Measurements from ENCODE around the gene HCN2. TPM values are rescaled to one million over a fixed set of nuclear protein-coding genes. Genes with fewer than 3 reads are reported as not detected.
A peak's percentile ranks its signal among the peaks of the same experiment; 100 is the strongest.

The HCN2 gene
- total and polyA plus RNA-seq, 10 of the 15 experiments (the other 5 are each of a cell fraction or from before 2014, with no cell fraction given): 0.01 to 0.54 (median 0.08) TPM; not detected in 4

- 38% methylated on average over 14 of the region's 14 CpGs for WGBS (ENCODE audit: insufficient coverage, insufficient replicate concordance, low lambda C conversion rate, missing lambda C conversion rate)
- ChIA-PET SMC1A (ENCODE audit: uncharacterized antibody, unreplicated experiment) (no interaction called here), CTCF (interaction anchor here (0.6 kb wide), 1 partner anchor 73 kb away, joined by 3 read pairs; no protein-coding TSS in a partner anchor), RAD21 (ENCODE audit: unreplicated experiment) (no interaction called here), POLR2A (no interaction called here)
- Histone ChIP-seq H3K79me2 (ENCODE audit: control insufficient read depth, insufficient read depth, low read length) (no peaks in the 10 kb centered on the region), H3K4me2 (ENCODE audit: control insufficient read depth, insufficient read depth) (no peak overlapping the region), H3K9ac (ENCODE audit: control insufficient read depth, insufficient read depth, low read length) (no peak overlapping the region), H3K9me3 (replicated peaks; ENCODE audit: control insufficient read depth, insufficient read depth, low read length) (no peaks in the 10 kb centered on the region), H3K4me1 (ENCODE audit: control insufficient read depth, insufficient read depth, low read length) (no peaks in the 10 kb centered on the region), H3K27ac (ENCODE audit: control insufficient read depth, insufficient read depth) (no peak overlapping the region), H4K20me1 (ENCODE audit: control insufficient read depth, insufficient read depth) (no peaks in the 10 kb centered on the region), H3K4me3 (no peak overlapping the region), H3K36me3 (ENCODE audit: control insufficient read depth in 2 of 2, insufficient read depth in 2 of 2, low read length in 1 of 2) (peaks cover 0 to 32% of the 10 kb centered on the region in 2 experiments; a peak in 3 of 4 replicates), H2AFZ (ENCODE audit: control insufficient read depth, low read depth, low read length) (no peak overlapping the region), H3K27me3 (replicated peaks in 1 of 2; ENCODE audit: control insufficient read depth in 2 of 2, insufficient read depth in 2 of 2, low read length in 1 of 2) (no peaks in the 10 kb centered on the region)
- BruUV-seq (replicated peaks): no TSS peak
- FAIRE-seq: no peak
- intact Hi-C loops (cut with micrococcal nuclease; ENCODE audit: unreplicated experiment) (no loop called here), in situ Hi-C loops (cut with MboI) (no loop called here)
- peak; percentile 11; the same call in 1 of the 3 replicates for ATAC-seq
- no peak for DNase-seq (ENCODE audit: low read depth, low spot score)
- TF ChIP-seq SIX5 (IDR thresholded peaks at IDR 0.05; ENCODE audit: low read depth, low read length, severe bottlenecking) (no peak), MYB (IDR thresholded peaks at IDR 0.05; ENCODE audit: borderline replicate concordance, low read depth, low read length) (no peak), RFX5 (IDR thresholded peaks at IDR 0.05; ENCODE audit: low read depth, low read length) (no peak), SPI1 (IDR thresholded peaks at IDR 0.05; ENCODE audit: borderline replicate concordance, insufficient read depth, low read depth, low read length) (no peak), ASH2L (IDR thresholded peaks at IDR 0.05; ENCODE audit: borderline replicate concordance, low read depth) (no peak), PAX8 (IDR thresholded peaks at IDR 0.05) (no peak), NRF1 (conservative IDR thresholded peaks at IDR 0.05; ENCODE audit: low read depth, low read length) (no peak), CBX5 (IDR thresholded peaks at IDR 0.05; ENCODE audit: low read depth) (no peak), CHD4 (IDR thresholded peaks at IDR 0.05) (no peak), MTA3 (IDR thresholded peaks at IDR 0.05; ENCODE audit: borderline replicate concordance, low read length) (no peak), WRNIP1 (IDR thresholded peaks at IDR 0.05; ENCODE audit: borderline replicate concordance, low read depth, low read length) (no peak), CEBPB (IDR thresholded peaks at IDR 0.05; ENCODE audit: borderline replicate concordance in 1 of 2, low read depth in 2 of 2, low read length in 2 of 2) (no peak), RUNX3 (IDR thresholded peaks at IDR 0.05; ENCODE audit: low read length) (no peak)
- TF ChIP-seq, protein P1, sequence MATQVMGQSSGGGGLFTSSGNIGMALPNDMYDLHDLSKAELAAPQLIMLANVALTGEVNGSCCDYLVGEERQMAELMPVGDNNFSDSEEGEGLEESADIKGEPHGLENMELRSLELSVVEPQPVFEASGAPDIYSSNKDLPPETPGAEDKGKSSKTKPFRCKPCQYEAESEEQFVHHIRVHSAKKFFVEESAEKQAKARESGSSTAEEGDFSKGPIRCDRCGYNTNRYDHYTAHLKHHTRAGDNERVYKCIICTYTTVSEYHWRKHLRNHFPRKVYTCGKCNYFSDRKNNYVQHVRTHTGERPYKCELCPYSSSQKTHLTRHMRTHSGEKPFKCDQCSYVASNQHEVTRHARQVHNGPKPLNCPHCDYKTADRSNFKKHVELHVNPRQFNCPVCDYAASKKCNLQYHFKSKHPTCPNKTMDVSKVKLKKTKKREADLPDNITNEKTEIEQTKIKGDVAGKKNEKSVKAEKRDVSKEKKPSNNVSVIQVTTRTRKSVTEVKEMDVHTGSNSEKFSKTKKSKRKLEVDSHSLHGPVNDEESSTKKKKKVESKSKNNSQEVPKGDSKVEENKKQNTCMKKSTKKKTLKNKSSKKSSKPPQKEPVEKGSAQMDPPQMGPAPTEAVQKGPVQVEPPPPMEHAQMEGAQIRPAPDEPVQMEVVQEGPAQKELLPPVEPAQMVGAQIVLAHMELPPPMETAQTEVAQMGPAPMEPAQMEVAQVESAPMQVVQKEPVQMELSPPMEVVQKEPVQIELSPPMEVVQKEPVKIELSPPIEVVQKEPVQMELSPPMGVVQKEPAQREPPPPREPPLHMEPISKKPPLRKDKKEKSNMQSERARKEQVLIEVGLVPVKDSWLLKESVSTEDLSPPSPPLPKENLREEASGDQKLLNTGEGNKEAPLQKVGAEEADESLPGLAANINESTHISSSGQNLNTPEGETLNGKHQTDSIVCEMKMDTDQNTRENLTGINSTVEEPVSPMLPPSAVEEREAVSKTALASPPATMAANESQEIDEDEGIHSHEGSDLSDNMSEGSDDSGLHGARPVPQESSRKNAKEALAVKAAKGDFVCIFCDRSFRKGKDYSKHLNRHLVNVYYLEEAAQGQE (IDR thresholded peaks at IDR 0.05; ENCODE audit: low read depth, low read length): no peak
- TF ChIP-seq, protein P2, sequence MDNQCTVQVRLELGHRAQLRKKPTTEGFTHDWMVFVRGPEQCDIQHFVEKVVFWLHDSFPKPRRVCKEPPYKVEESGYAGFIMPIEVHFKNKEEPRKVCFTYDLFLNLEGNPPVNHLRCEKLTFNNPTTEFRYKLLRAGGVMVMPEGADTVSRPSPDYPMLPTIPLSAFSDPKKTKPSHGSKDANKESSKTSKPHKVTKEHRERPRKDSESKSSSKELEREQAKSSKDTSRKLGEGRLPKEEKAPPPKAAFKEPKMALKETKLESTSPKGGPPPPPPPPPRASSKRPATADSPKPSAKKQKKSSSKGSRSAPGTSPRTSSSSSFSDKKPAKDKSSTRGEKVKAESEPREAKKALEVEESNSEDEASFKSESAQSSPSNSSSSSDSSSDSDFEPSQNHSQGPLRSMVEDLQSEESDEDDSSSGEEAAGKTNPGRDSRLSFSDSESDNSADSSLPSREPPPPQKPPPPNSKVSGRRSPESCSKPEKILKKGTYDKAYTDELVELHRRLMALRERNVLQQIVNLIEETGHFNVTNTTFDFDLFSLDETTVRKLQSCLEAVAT (IDR thresholded peaks at IDR 0.05): no peak
Measured at GRCh38 chr19:644789-645188, 55.1 kb downstream of the HCN2 start.
